Thoracic aorta (tissue), 2 donors: ENCODE measurements around the gene COMMD3. TPM values are rescaled to one million over a fixed set of nuclear protein-coding genes. Genes with fewer than 3 reads are reported as not detected.

ENCODE experiments used
- ATAC-seq: fragments of 150-250 bp; one replicate; pipeline ENCODE4 v1.8.0; 2017; ENCODE audit warnings: low read depth; ENCODE audit not compliant: insufficient number of reproducible peaks, low FRiP score
- DNase-seq: peaks from one replicate; pipeline ENCODE4 v3.0.0-alpha.2; 2020; ENCODE audit warnings: low spot score
- H3K27ac ChIP-seq, 2 donors: fragments of 200-600 bp; sonication (generic); 1 replicate in 1 of 2; 2 replicates in 1 of 2; pipeline ENCODE4 v1.5.1; 2016; ENCODE audit warnings: mild to moderate bottlenecking in 2 of 2, moderate library complexity in 2 of 2
- H3K27me3 ChIP-seq: fragments of 200-600 bp; sonication (generic); replicated peaks from 2 replicates; pipeline ENCODE4 v1.6.0; 2016; ENCODE audit warnings: mild to moderate bottlenecking; ENCODE audit not compliant: insufficient read depth
- H3K36me3 ChIP-seq: fragments of 200-600 bp; sonication (generic); one replicate; pipeline ENCODE4 v1.5.1; 2016
- H3K4me1 ChIP-seq, 2 donors: fragments of 200-600 bp; sonication (generic); 1 replicate in 1 of 2; 2 replicates in 1 of 2; pipeline versions ENCODE4 v1.5.1 to v1.6.0; 2016; ENCODE audit warnings: low read depth in 2 of 2, mild to moderate bottlenecking in 1 of 2; ENCODE audit not compliant: control insufficient read depth in 1 of 2
- H3K4me3 ChIP-seq: fragments of 200-600 bp; sonication (generic); 2 replicates; pipeline ENCODE4 v1.5.1; 2016; ENCODE audit warnings: mild to moderate bottlenecking
- H3K9me3 ChIP-seq: fragments of 200-600 bp; sonication (generic); 2 replicates; pipeline ENCODE4 v1.5.1; 2016
- CTCF ChIP-seq: fragments of 200-600 bp; sonication (generic); IDR thresholded peaks from one replicate; pipeline ENCODE4 v1.5.1; 2019; ENCODE audit warnings: antibody characterized with exemption
- total RNA-seq, 2 donors: library from RNA; depleted of rRNA; stranded (reverse); fragments of >200 nt; gene quantifications; one replicate each; pipeline versions ENCODE4 v1.1.0 to v1.2.3, GENCODE V29; 2016

COMMD3 gene
- total RNA-seq, 2 donors from 2014 or later: 12.6 to 90.4 TPM

GRCh38 chr10:22333167-22333974, 17.2 kb downstream of the COMMD3 start:
- no peak for ATAC-seq

GRCh38 chr10:22333975-22334282, 17.7 kb downstream of the COMMD3 start:
- Histone ChIP-seq H3K9me3 (no peaks in the 10 kb centered on the region), H3K4me1 (peaks cover 9 to 32% of the 10 kb centered on the region in 2 donors), H3K27ac (no peak overlapping the region), H3K4me3 (no peak overlapping the region), H3K27me3 (peaks cover 35% of the 10 kb centered on the region), H3K36me3 (peaks cover 9% of the 10 kb centered on the region)
- TF ChIP-seq CTCF: no peak
- no peak for DNase-seq
- no peak for ATAC-seq

More at GRCh38 chr10:22333167-22333974, 17.2 kb downstream of the COMMD3 start:
- H3K27me3 ChIP-seq: peaks cover 29% of the 10 kb centered on the region
- H3K4me3 ChIP-seq: peak overlapping the region; percentile 3
- no peaks in the 10 kb centered on the region for H3K9me3 ChIP-seq
- peaks cover 9 to 32% of the 10 kb centered on the region in 2 donors for H3K4me1 ChIP-seq
- no peak for DNase-seq
- H3K36me3 ChIP-seq: peaks cover 9% of the 10 kb centered on the region
- no peak overlapping the region for H3K27ac ChIP-seq
- TF ChIP-seq CTCF: no peak

DNA sequence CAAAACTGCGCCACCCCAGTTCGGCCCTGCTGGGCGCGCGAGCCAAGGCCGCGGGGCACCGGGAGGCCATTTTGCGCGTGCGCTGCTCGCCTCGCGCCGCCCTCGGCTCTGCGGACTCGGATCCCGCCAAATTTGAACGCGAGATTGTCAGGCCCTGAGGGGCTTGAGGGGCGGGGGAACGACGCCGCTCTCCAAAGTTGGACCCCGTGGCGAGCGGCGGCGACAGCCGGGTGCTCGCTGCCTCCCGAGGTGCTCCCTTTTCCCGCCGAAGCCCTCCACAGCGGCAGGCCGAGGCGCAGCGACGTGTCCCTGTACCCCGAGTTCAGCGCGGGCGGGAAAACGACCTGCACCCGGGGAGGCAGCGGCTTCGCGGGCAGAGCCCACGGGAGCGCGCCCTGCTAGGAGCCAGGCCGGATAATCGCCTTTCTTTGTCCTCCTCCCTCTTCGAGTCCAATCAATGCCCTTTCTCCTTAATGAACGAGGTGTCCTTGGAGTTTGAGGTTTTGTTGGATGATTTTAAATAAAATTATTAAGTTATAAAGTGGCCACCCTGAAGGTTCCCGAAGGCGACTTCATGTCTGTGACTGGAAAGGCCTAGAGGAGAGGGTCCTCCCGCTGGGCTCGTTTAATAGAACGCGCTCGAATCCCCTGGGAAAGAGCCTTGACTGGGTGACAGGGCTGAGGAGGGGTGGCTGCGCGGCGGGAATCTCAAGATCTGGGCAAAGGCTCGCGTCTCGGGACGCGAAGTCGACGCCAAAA, 18.4 kb downstream of the COMMD3 start:
- Histone ChIP-seq H3K4me1 (peaks cover 11 to 34% of the 10 kb centered on the region in 2 donors), H3K27me3 (peaks cover 40% of the 10 kb centered on the region), H3K27ac (no peak overlapping the region), H3K36me3 (peaks cover 3% of the 10 kb centered on the region), H3K4me3 (peak overlapping the region; percentile 74), H3K9me3 (no peaks in the 10 kb centered on the region)
- ATAC-seq: no peak
- no peak for TF ChIP-seq CTCF
- no peak for DNase-seq

GRCh38 chr10:22335173-22335933, 19.2 kb downstream of the COMMD3 start:
- H3K4me1 ChIP-seq: peaks cover 15 to 39% of the 10 kb centered on the region in 2 donors
- peak; percentile 55 for TF ChIP-seq CTCF
- H3K9me3 ChIP-seq: no peaks in the 10 kb centered on the region
- DNase-seq (no peak), ATAC-seq (peak; percentile 44)
- no peak overlapping the region for H3K27ac ChIP-seq
- H3K4me3 ChIP-seq: peak overlapping the region; percentile 74
- peaks cover 40% of the 10 kb centered on the region for H3K27me3 ChIP-seq
- no peaks in the 10 kb centered on the region for H3K36me3 ChIP-seq
